K562 (cell line): ENCODE measurements around the gene WFIKKN1. TPM values are rescaled to one million over a fixed set of nuclear protein-coding genes. Genes with fewer than 3 reads are reported as not detected.
A peak's percentile ranks its signal among the peaks of the same experiment; 100 is the strongest.

Experiments used
- ATAC-seq: fragments of 200-7000 bp; cut with Tn5 transposase; 3 replicates; pipeline ENCODE4 v1.9.1; 2020; ENCODE audit warnings: moderate library complexity
- BruUV-seq: library from RNA; stranded (reverse); fragments of 400-500 nt; replicated peaks from 2 replicates; lab custom pipeline; 2021; lab: Mats Ljungman, UMichigan
- CTCF ChIA-PET: fragments of 300-600 bp; formaldehyde crosslinking; extraction: SDS; loops from one replicate; lab custom pipeline; 2021; ENCODE audit warnings: low intra/inter-chr PET ratio; lab: Yijun Ruan, JAX
- POLR2A ChIA-PET: fragments of 300-600, 350-650 bp; sonication (Branson Sonifier 250); formaldehyde crosslinking; extraction: SDS; loops from one replicate; lab custom pipeline; 2021; ENCODE audit warnings: antibody characterized with exemption, inconsistent platforms; lab: Yijun Ruan, JAX
- DNase-seq, 4 experiments: peaks; one replicate each; pipeline versions ENCODE4 v3.0.0 to v3.0.0-alpha.2; 2011 to 2018; ENCODE audit warnings: low spot score in 3 of 4, mixed read lengths in 3 of 4; ENCODE audit errors: extremely low read depth in 1 of 4
- FAIRE-seq: peaks from 2 replicates; lab custom pipeline; 2011; peaks lifted over from hg19 to GRCh38; lab: Jason Lieb, UNC
- H2AFZ ChIP-seq: 2 replicates; pipeline ENCODE4 v1.6.0; 2011; ENCODE audit warnings: low read depth, low read length, control low read depth, inconsistent platforms
- H3K27ac ChIP-seq: fragments of 200-600 bp; 3 replicates; pipeline ENCODE4 v1.8.0; 2011; ENCODE audit warnings: low read depth, mild to moderate bottlenecking, control low read depth, inconsistent platforms, low read length, moderate library complexity, mixed read lengths; ENCODE audit errors: extremely low read depth
- H3K27me3 ChIP-seq, 2 experiments: fragments of 300-600 bp in 1 of 2; 2 replicates in 1 of 2; 3 replicates in 1 of 2; pipeline versions ENCODE4 v1.6.0 to v1.8.0; 2011; ENCODE audit warnings: inconsistent platforms in 2 of 2, low read length in 2 of 2, mild to moderate bottlenecking in 1 of 2, mixed read lengths in 1 of 2, moderate library complexity in 1 of 2; ENCODE audit not compliant: control insufficient read depth in 2 of 2, insufficient read depth in 2 of 2
- H3K36me3 ChIP-seq: fragments of 300-600 bp; 3 replicates; pipeline ENCODE4 v1.8.0; 2011; ENCODE audit warnings: mild to moderate bottlenecking, low read length, inconsistent platforms; ENCODE audit not compliant: control insufficient read depth, insufficient read depth
- H3K4me1 ChIP-seq, 2 experiments: fragments of 200-600 bp in 1 of 2; replicated peaks in 1 of 2; 2 replicates in 1 of 2; 3 replicates in 1 of 2; pipeline versions ENCODE4 v1.5.1 to v1.8.0; 2011; ENCODE audit warnings: inconsistent platforms in 2 of 2, low read length in 2 of 2, mild to moderate bottlenecking in 1 of 2, mixed read lengths in 1 of 2, moderate library complexity in 1 of 2; ENCODE audit not compliant: control insufficient read depth in 2 of 2, insufficient read depth in 2 of 2
- H3K4me2 ChIP-seq: 2 replicates; pipeline ENCODE4 v1.6.1; 2011; ENCODE audit warnings: low read length, control low read depth, inconsistent platforms, mixed read lengths; ENCODE audit not compliant: insufficient read depth
- H3K4me3 ChIP-seq: fragments of 200-600 bp; sonication (generic), shearing (Covaris generic); 2 replicates; pipeline ENCODE4 v1.5.1; 2016; ENCODE audit warnings: control low read depth, inconsistent platforms
- H3K79me2 ChIP-seq: fragments of 200-600 bp; 3 replicates; pipeline ENCODE4 v1.8.0; 2011; ENCODE audit warnings: low read length, inconsistent platforms; ENCODE audit not compliant: control insufficient read depth, insufficient read depth
- H3K9ac ChIP-seq, 2 experiments: 2 replicates each; pipeline versions ENCODE4 v1.6.0 to v1.6.1; 2011; ENCODE audit warnings: low read depth in 2 of 2, low read length in 2 of 2, control low read depth in 1 of 2, inconsistent platforms in 1 of 2, mild to moderate bottlenecking in 1 of 2, mixed read lengths in 1 of 2; ENCODE audit not compliant: insufficient read depth in 1 of 2
- H3K9me1 ChIP-seq: one replicate; pipeline ENCODE4 v1.6.0; 2011; ENCODE audit warnings: inconsistent platforms, mild to moderate bottlenecking, low read length, moderate library complexity; ENCODE audit not compliant: control insufficient read depth, insufficient read depth
- H3K9me3 ChIP-seq: replicated peaks from 2 replicates; pipeline ENCODE4 v1.5.1; 2011; ENCODE audit warnings: low read depth, low read length, inconsistent platforms; ENCODE audit not compliant: control insufficient read depth, insufficient read depth
- H4K20me1 ChIP-seq: replicated peaks from 2 replicates; pipeline ENCODE4 v1.6.1; 2011; ENCODE audit warnings: low read length, inconsistent platforms, mixed read lengths; ENCODE audit not compliant: control insufficient read depth, insufficient read depth
- GMEB1 ChIP-seq: fragments of 250-450 bp; sonication (Bioruptor Pico); IDR thresholded peaks from 2 replicates; pipeline ENCODE4 v1.4.0; 2020; ENCODE audit warnings: mild to moderate bottlenecking
- HMGN3 ChIP-seq: IDR thresholded peaks from 2 replicates; pipeline ENCODE4 v1.6.1; 2011; ENCODE audit warnings: borderline replicate concordance, low read depth, mild to moderate bottlenecking, mixed read lengths, low read length; ENCODE audit not compliant: insufficient read length; ENCODE audit errors: extremely low read depth
- KLF10 ChIP-seq: fragments of 250-450 bp; sonication (Bioruptor Pico); IDR thresholded peaks from 2 replicates; pipeline ENCODE4 v1.6.1; 2021; ENCODE audit warnings: matching md5 sums
- PHF20 ChIP-seq: fragments of 450-650 bp; IDR thresholded peaks from 2 replicates; pipeline ENCODE4 v1.6.1; 2018; ENCODE audit not compliant: partially characterized antibody
- POLR2G ChIP-seq: fragments of 200-400 bp; formaldehyde crosslinking; IDR thresholded peaks from 2 replicates; pipeline ENCODE4 v1.6.1; 2017; ENCODE audit warnings: low read depth, mild to moderate bottlenecking, antibody characterized with exemption, low read length, moderate library complexity
- POU5F1 ChIP-seq: fragments of 150-350 bp; IDR thresholded peaks from 2 replicates; pipeline ENCODE4 v1.6.1; 2014; ENCODE audit warnings: borderline replicate concordance, low read length, low read depth, mild to moderate bottlenecking; ENCODE audit not compliant: partially characterized antibody
- PURB ChIP-seq: sonication (generic); formaldehyde crosslinking; IDR thresholded peaks from 2 replicates; pipeline ENCODE4 v1.9.0; 2021; ENCODE audit warnings: low read depth, mild to moderate bottlenecking, missing genetic modification reagents
- RBBP5 ChIP-seq: fragments of 200-600 bp; sonication (generic); IDR thresholded peaks from 2 replicates; pipeline ENCODE4 v1.6.1; 2012; ENCODE audit warnings: borderline replicate concordance, mild to moderate bottlenecking, low read length, control low read depth, inconsistent platforms; ENCODE audit not compliant: insufficient read depth, poor library complexity, severe bottlenecking
- RBFOX2 ChIP-seq: fragments of 200-400 bp; formaldehyde crosslinking; IDR thresholded peaks from 2 replicates; pipeline ENCODE4 v1.6.1; 2017; ENCODE audit warnings: low read depth, mild to moderate bottlenecking, low read length, moderate library complexity
- SFPQ ChIP-seq: fragments of 200-400 bp; formaldehyde crosslinking; IDR thresholded peaks from 2 replicates; pipeline ENCODE4 v1.6.1; 2017; ENCODE audit warnings: mild to moderate bottlenecking, low read depth, low read length, moderate library complexity
- VEZF1 ChIP-seq: fragments of 200-800 bp; sonication (Bioruptor generic); IDR thresholded peaks from 2 replicates; pipeline ENCODE4 v1.6.1; 2017; ENCODE audit warnings: missing genetic modification characterization, missing compliant biosample characterization
- ZNF121 ChIP-seq: sonication (generic); formaldehyde crosslinking; conservative IDR thresholded peaks from 2 replicates; pipeline ENCODE4 v1.8.0; 2022; ENCODE audit warnings: missing genetic modification reagents
- ZNF384 ChIP-seq: IDR thresholded peaks from 2 replicates; pipeline ENCODE4 v1.6.1; 2012; ENCODE audit warnings: low read depth, low read length, improper control_type of control experiment
- ZNF41 ChIP-seq: fragments of 250-450 bp; sonication (Bioruptor Pico); conservative IDR thresholded peaks from 2 replicates; pipeline ENCODE4 v1.4.0; 2020; ENCODE audit warnings: mild to moderate bottlenecking
- ZNF644 ChIP-seq: fragments of 200-800 bp; sonication (Bioruptor generic); IDR thresholded peaks from 2 replicates; pipeline ENCODE4 v1.6.1; 2016; ENCODE audit warnings: low read depth, missing genetic modification characterization, missing compliant biosample characterization
- WGBS: fragments of 100-300 bp; shearing (Covaris generic); methylation state at CpG from one replicate; pipeline ENCODE4 v1.1.6; 2016; ENCODE audit warnings: low coverage, mixed read lengths; ENCODE audit not compliant: insufficient coverage; ENCODE audit errors: missing lambda C conversion rate; 5-methylcytosine and 5-hydroxymethylcytosine counted together
- in situ Hi-C: fragments of 300-500 bp; cut with MboI; formaldehyde crosslinking; loops from 4 replicates; pipeline ENCODE4 v1.15.0; 2018; ENCODE audit warnings: inconsistent platforms, mixed read lengths
- intact Hi-C: fragments of 100-400 bp; cut with micrococcal nuclease; formaldehyde crosslinking; loops from 2 replicates; pipeline ENCODE4 v1.14.2; 2022
- polyA plus RNA-seq, 8 experiments: library from polyadenylated mRNA; depleted of rRNA in 4 of 8; stranded (reverse) in 5 of 8; unstranded in 3 of 8; fragments of >200 nt; fragmentation: Nextera tagmentation in 2 of 8; fragmentation: Illumina TruSeq in 1 of 8; extraction: Ambion mirVana in 2 of 8; extraction: Trizol in 1 of 8; gene quantifications; 2 replicates each; pipeline versions ENCODE4 v1.2.1 to v1.2.3, GENCODE V29; 2011 to 2014; ENCODE audit warnings: inconsistent platforms in 1 of 8, missing spikeins in 1 of 8
- total RNA-seq, 7 experiments: library from RNA; depleted of rRNA in 6 of 7; stranded (reverse); fragments of >200 nt in 6 of 7; fragmentation: Illumina TruSeq in 2 of 7; extraction: Trizol in 2 of 7; gene quantifications; 2 replicates each; pipeline versions ENCODE4 v1.2.1 to v1.2.3, GENCODE V29; 2011 to 2021; ENCODE audit warnings: low replicate concordance in 1 of 7

WFIKKN1 gene
- total and polyA plus RNA-seq, 9 of the 15 experiments (the other 6 are each of a cell fraction or from before 2014, with no cell fraction given) = 0.14 to 1.1 (median 0.50) TPM; not detected in 4

GRCh38 chr16:638034-638543 lies 7.3 kb downstream of the WFIKKN1 start (continued):
- TF ChIP-seq POU5F1 = no peak
- no peak for TF ChIP-seq ZNF41 (CRISPR knock-in tag)
- TF ChIP-seq GMEB1 (CRISPR knock-in tag) = no peak
- 0 out of 2 replicates have a peak, but pooled peaks have one; percentile 19 for TF ChIP-seq POLR2G

- H3K79me2 ChIP-seq = peaks cover 53% of the 10 kb centered on the region
- no peak for ATAC-seq
- ChIA-PET POLR2A (no interaction called here), CTCF (no interaction called here)
- no TSS peak for BruUV-seq
- FAIRE-seq = no peak
- no peaks in the 10 kb centered on the region for H3K9me1 ChIP-seq
- H3K4me2 ChIP-seq = no peak overlapping the region
- H4K20me1 ChIP-seq = no peaks in the 10 kb centered on the region
- H3K4me3 ChIP-seq = no peak overlapping the region
- no peak for DNase-seq
- intact Hi-C loops (loop anchor here (5.0 kb wide), 1 partner anchor 38 kb away; the partner anchor contains the start of gene RHBDL1), in situ Hi-C loops (no loop called here)
- H3K9me3 ChIP-seq = no peaks in the 10 kb centered on the region
- H3K9ac ChIP-seq = peak overlapping the region in 1 of 2 experiments; percentile 74; a peak in 2 of 4 replicates
- H3K27ac ChIP-seq = no peak overlapping the region
- peaks cover 18 to 87% of the 10 kb centered on the region in 2 experiments; a peak in 4 of 5 replicates for H3K4me1 ChIP-seq
- no peaks in the 10 kb centered on the region for H3K27me3 ChIP-seq
- no peak overlapping the region for H2AFZ ChIP-seq
- H3K36me3 ChIP-seq = peaks cover 20% of the 10 kb centered on the region; the same call in 1 of the 3 replicates
- 71% methylated on average over 9 of the region's 9 CpGs for WGBS
- TF ChIP-seq PHF20 = no peak
- TF ChIP-seq HMGN3 = peak; percentile 18
- no peak for TF ChIP-seq RBBP5
- no peak for TF ChIP-seq VEZF1
- 0 out of 2 replicates have a peak, but pooled peaks have one; percentile 5 for TF ChIP-seq RBFOX2
- TF ChIP-seq SFPQ = no peak
- TF ChIP-seq PURB (CRISPR knock-in tag) = no peak
- TF ChIP-seq ZNF121 (CRISPR knock-in tag) = no peak
- TF ChIP-seq ZNF644 (tag) = no peak
- TF ChIP-seq KLF10 = no peak
- TF ChIP-seq ZNF384 = no peak
These were observed 8.1 kb downstream of the WFIKKN1 start for GRCh38 chr16:638836-639235.
